ACC112 (cell line): ENCODE data around the gene MOSMO.

ENCODE experiments used
- H2AFZ ChIP-seq: fragments of 200-600 bp; sonication (generic); one replicate; pipeline ENCODE4 v1.6.0; 2017; ENCODE audit warnings: antibody characterized with exemption, low read length; ENCODE audit not compliant: unreplicated experiment
- H3K27ac ChIP-seq: fragments of 200-600 bp; sonication (generic); 2 replicates; pipeline ENCODE4 v1.5.1; 2014; ENCODE audit warnings: low read depth, mild to moderate bottlenecking, antibody characterized with exemption, low read length, moderate library complexity
- H3K27me3 ChIP-seq: fragments of 200-600 bp; sonication (generic); 2 replicates; pipeline ENCODE4 v1.6.1; 2014; ENCODE audit warnings: mild to moderate bottlenecking, antibody characterized with exemption, low read length, moderate library complexity, mixed read lengths; ENCODE audit not compliant: insufficient read depth
- H3K36me3 ChIP-seq: fragments of 200-600 bp; sonication (generic); 2 replicates; pipeline ENCODE4 v1.6.1; 2016; ENCODE audit warnings: mild to moderate bottlenecking, antibody characterized with exemption, low read length, moderate library complexity, mixed read lengths; ENCODE audit not compliant: insufficient read depth
- H3K4me1 ChIP-seq: fragments of 200-600 bp; sonication (generic); one replicate; pipeline ENCODE4 v1.6.1; 2016; ENCODE audit warnings: low read length, mixed read lengths; ENCODE audit not compliant: insufficient read depth, unreplicated experiment, control insufficient read depth
- H3K4me3 ChIP-seq: fragments of 200-600 bp; sonication (generic); 2 replicates; pipeline ENCODE4 v1.5.1; 2014; ENCODE audit warnings: mild to moderate bottlenecking, low read depth, low read length
- H3K79me2 ChIP-seq: fragments of 200-600 bp; sonication (generic); one replicate; pipeline ENCODE4 v1.6.0; 2016; ENCODE audit warnings: low read length; ENCODE audit not compliant: control insufficient read depth, unreplicated experiment, insufficient read depth

Gene MOSMO

DNA sequence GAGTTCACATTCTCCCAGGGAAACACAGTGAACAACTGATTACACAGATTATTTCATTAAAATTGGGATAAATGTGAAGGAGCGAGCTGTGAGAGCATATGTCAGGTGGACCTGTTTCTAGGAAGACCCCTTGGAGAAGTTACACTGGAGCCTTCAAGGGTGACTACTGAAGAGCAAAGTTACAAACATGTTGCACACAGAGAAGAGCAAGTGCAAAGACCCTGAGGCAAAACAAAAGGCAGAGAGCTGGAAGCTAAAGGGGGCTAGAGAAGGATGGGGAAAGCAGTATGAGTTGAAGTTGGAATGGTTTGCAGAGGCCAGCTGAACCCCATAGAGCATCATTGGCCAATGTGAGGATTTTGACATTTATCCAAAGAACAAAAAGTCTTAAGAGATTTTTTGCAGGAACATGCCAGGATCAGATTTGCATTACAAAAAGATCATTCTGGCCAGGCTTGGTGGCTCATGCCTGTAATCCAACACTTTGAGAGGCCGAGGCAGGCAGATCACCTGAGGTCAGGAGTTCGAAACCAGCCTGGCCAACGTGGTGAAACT lies 21.1 kb upstream of the MOSMO start:
- H3K79me2 ChIP-seq: no peaks in the 10 kb centered on the region
- peaks cover 19% of the 10 kb centered on the region for H3K36me3 ChIP-seq
- no peaks in the 10 kb centered on the region for H3K27me3 ChIP-seq
- H2AFZ ChIP-seq: no peak overlapping the region
- no peaks in the 10 kb centered on the region for H3K4me1 ChIP-seq
- H3K4me3 ChIP-seq: no peak overlapping the region
- H3K27ac ChIP-seq: no peak overlapping the region

DNA sequence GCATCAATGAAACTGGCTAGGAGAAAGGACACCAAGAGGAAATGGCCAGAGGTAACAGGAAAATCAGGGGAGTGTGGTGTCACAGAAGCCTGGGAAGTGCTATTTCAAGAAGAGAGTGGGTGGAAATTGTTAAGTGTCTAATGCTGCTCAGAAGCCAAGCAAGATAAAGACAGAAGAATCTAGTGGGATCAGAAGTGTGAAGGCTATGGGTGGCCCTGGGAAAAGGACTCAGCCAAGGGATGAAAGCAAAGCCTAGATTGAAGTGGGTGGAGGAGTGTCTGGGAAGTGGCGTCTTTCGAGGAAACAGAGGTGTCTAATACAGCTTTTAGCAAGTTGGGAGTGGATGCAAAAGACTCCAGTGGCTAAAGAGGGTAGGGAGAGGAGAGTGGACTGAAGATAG lies 20.4 kb upstream of the MOSMO start:
- H2AFZ ChIP-seq: no peak overlapping the region
- no peak overlapping the region for H3K4me3 ChIP-seq
- H3K36me3 ChIP-seq: peaks cover 14% of the 10 kb centered on the region
- H3K27me3 ChIP-seq: no peaks in the 10 kb centered on the region
- no peaks in the 10 kb centered on the region for H3K79me2 ChIP-seq
- H3K27ac ChIP-seq: no peak overlapping the region
- H3K4me1 ChIP-seq: no peaks in the 10 kb centered on the region

DNA sequence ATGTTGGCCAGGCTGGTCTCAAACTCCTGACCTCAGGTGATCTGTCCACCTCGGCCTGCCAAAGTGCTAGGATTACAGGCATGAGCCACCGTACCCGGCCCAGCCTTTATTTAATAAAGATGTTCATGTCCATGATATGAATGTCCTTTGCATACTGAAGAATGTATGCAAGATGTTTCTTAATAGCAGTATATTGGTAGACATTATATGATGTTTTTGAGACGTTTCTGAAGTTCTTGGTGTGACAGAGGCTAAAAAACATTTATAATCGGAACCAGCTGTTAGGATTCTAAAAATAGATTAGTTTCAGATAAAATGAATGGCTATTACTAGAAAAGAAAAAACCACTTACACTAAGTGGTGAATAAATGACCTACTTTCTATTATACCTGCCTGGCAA lies 18.8 kb upstream of the MOSMO start:
- Histone ChIP-seq H3K79me2 (no peaks in the 10 kb centered on the region), H3K36me3 (peaks cover 4% of the 10 kb centered on the region; the same call in 1 of the 2 replicates), H2AFZ (no peak overlapping the region), H3K27ac (no peak overlapping the region), H3K4me3 (no peak overlapping the region), H3K4me1 (no peaks in the 10 kb centered on the region), H3K27me3 (no peaks in the 10 kb centered on the region)

DNA sequence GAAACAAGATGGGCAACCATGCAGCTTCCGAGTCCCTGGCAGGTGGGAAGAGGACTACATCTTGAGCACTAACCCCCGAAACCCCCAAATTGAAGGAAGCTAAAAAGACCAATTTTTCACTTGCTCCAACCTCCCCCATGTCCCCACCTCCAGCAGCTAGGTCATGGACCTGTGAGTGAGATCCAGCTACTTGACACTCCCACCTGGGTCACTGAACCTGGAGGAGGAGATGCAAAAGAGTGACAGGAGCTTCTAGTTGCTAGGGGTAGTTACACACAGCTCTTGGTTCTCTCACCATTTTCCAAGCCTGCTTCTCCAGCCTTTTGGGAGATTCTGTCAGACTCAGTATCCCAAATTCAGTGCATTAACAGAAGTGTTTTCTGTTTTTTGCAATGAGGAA lies 18.2 kb upstream of the MOSMO start:
- Histone ChIP-seq H2AFZ (no peak overlapping the region), H3K79me2 (no peaks in the 10 kb centered on the region), H3K27me3 (no peaks in the 10 kb centered on the region), H3K36me3 (no peaks in the 10 kb centered on the region), H3K4me3 (no peak overlapping the region), H3K27ac (no peak overlapping the region), H3K4me1 (no peaks in the 10 kb centered on the region)

DNA sequence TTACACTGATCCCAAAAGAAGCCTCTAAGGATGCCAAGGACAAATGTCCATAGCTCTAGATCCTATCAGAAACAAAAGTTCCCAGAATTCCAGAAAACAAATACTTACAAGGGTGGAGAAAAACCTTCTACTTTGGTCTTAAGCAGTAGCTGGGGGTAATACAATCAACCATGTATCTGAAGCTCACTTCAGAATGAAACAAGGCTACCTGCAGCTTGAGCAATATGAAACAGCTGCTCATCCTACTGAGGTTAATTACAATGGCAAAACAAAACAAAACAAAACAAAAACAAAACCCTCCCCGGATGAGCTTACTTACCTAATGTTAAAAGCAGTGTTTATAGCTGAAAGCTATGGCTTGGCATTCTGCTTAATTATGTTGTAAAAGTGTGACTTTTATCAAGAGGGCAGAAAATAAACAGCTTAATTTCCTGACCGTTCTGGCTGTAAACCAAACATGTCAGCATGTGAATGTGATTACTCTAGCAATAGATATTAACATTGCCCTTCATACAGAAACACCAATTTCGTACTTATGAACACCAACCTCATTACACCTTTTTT lies 17.4 kb upstream of the MOSMO start:
- Histone ChIP-seq H3K4me1 (no peaks in the 10 kb centered on the region), H3K79me2 (no peaks in the 10 kb centered on the region), H2AFZ (no peak overlapping the region), H3K36me3 (no peaks in the 10 kb centered on the region), H3K4me3 (no peak overlapping the region), H3K27ac (no peak overlapping the region), H3K27me3 (no peaks in the 10 kb centered on the region)

DNA sequence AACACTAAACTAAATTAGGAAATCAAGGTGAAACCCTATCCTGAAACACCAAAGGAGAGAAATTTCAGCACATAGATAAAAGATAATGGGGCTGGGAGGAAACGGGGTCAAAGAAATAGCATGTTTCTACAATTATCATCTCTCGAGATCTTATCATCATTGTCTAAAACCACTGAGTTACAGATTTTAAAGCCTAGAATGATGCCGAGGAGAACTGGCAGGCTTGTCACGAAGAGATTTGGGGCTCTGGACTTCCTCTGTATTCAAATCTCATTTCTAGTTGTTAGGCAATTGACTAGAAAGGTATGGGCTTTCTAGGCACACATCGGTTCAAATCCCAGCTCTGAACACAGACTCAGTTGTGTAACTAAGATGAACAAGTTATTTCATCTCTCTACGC lies 16.3 kb upstream of the MOSMO start:
- H2AFZ ChIP-seq: no peak overlapping the region
- no peaks in the 10 kb centered on the region for H3K79me2 ChIP-seq
- H3K4me1 ChIP-seq: no peaks in the 10 kb centered on the region

DNA sequence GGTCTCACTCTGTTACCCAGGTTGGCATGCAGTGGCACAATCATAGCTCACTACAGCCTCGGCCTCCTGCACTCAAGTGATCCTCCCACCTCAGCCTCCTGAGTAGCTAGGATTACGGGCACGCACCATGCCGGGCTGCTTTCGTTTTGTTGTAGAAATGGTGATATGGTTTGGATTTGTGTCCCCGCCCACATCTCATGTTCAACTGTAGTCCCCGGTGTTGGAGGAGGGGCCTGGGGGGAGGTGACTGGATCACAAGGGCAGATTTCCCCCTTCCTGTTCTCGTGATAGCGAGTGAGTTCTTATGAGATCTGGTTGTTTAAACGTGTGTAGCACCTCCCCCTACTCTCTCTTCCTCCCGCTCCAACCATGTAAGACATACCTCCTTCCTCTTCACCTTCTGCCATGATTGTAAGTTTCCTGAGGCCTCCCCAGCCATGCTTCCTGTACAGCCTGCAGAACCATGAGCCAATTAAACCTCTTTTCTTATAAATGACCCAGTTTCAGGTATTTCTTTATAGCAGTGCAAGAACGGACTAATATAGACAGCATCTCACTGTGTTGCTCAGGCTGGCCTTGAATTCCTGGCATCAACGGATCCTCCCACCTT lies 12.9 kb upstream of the MOSMO start:
- Histone ChIP-seq H3K4me1 (no peaks in the 10 kb centered on the region), H2AFZ (no peak overlapping the region), H3K36me3 (no peaks in the 10 kb centered on the region), H3K27me3 (no peaks in the 10 kb centered on the region), H3K27ac (no peak overlapping the region), H3K4me3 (no peak overlapping the region), H3K79me2 (no peaks in the 10 kb centered on the region)

More for the DNA sequence above, 16.3 kb upstream of the MOSMO start:
- Histone ChIP-seq H3K4me3 (no peak overlapping the region), H3K27me3 (no peaks in the 10 kb centered on the region), H3K36me3 (no peaks in the 10 kb centered on the region), H3K27ac (no peak overlapping the region)

DNA sequence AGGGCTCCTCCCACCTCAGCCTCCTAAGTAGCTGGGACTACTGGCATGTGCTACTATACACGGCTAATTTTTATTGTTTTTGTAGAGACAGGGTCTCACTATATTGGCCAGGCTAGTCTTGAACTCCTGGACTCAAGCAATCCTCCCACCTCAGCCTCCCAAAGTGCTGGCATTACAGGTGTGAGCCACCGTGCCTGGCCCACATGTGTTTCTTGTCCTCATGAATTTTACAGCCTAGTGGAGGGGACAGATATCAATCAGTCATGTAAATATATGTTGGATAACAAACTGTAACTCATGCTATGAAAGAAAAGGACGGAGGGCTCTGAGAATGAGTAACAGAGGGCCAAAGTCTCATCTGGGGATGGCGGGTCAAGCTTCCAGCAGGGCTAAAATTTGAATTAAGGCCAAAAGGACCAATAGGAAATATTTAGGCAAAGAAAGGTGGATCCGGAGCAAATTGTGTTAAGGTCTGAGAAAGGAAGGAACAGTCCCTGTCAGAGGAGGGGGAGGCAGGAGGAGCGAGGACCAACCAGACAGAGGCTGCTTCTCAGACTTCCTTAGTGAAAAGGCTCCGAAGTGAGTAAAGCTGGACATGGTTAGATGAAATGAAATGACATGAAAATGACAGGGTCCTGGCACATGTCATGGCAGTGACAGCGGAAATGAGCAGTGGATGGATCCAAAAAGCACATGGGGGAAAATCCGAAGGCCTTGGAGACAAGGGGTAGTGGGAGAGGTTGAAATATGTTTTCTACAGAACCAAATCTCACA lies 10.8 kb upstream of the MOSMO start:
- Histone ChIP-seq H3K27me3 (no peaks in the 10 kb centered on the region), H3K4me3 (no peak overlapping the region), H3K4me1 (peaks cover 8% of the 10 kb centered on the region), H3K27ac (no peak overlapping the region), H2AFZ (no peak overlapping the region), H3K36me3 (no peaks in the 10 kb centered on the region), H3K79me2 (no peaks in the 10 kb centered on the region)

DNA sequence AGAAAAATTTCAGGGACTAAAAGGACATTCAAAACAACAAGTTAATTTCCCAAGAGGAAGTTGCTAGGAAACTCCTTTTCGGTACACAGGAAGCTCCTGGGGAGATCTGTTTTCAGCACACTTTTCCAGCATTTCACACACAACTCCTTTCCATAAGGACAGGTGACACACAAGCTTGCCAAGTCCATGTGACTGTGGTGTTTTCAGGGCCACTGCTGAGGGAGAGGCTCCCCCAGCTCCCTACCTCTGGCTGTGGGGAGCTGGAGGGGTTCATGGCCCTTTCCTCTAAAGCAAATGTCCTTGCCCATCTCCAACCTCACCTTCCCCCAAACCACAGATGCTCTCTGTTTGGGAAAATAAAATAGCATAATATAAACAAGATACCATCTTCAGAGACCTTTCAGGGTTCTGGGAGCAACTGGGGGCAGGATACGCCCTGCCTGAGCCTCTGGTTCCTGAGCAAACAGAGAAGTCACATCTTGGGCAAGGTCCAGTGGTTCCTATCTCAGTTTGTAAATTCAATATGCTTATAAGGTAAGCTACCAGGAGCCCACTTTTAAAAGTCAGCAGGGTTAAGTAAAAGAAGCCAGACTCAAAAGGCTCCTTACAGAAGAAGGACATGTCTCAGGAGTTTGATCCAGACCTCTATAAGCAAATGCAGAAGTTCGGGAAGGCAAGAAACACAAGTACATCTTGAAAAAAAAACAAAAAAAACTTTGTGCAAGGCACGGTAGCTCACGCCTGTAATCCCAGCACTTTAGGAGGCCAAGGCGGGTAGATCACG lies 10.0 kb upstream of the MOSMO start:
- Histone ChIP-seq H3K79me2 (no peaks in the 10 kb centered on the region), H3K36me3 (no peaks in the 10 kb centered on the region), H2AFZ (no peak overlapping the region), H3K27me3 (no peaks in the 10 kb centered on the region), H3K4me1 (peaks cover 8% of the 10 kb centered on the region), H3K4me3 (no peak overlapping the region), H3K27ac (no peak overlapping the region)

DNA sequence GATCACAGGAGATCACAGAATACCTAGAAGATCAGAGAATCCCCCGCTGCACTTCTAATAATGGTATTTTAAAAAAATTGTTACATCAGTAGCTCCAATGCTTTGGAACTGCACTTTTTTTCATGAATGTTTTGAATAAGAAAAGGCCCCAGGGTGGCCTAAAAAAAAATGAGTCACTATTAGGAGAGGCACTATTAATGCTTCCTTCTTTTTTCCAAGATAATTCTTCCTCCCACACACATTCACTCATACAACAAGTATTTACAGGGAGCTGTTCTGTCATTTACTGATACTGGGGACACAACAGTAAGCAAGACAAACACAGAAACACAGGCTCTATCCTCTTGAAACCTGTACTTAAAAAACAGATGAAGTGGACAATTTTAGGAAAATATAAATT lies 6.3 kb upstream of the MOSMO start:
- Histone ChIP-seq H3K4me1 (peaks cover 8% of the 10 kb centered on the region), H3K27ac (no peak overlapping the region), H3K79me2 (no peaks in the 10 kb centered on the region), H3K36me3 (no peaks in the 10 kb centered on the region), H2AFZ (peak overlapping the region; percentile 75), H3K4me3 (peak overlapping the region; percentile 61), H3K27me3 (no peaks in the 10 kb centered on the region)
